OCI-LY7 (cell line): ENCODE data around the gene MSH3. TPM values are rescaled to one million over a fixed set of nuclear protein-coding genes. Genes with fewer than 3 reads are reported as not detected.

Experiments used
- BruUV-seq: library from RNA; stranded (reverse); fragments of 400-500 nt; replicated peaks from 2 replicates; lab custom pipeline; 2021; lab: Mats Ljungman, UMichigan
- CTCF ChIA-PET: fragments of 300-600 bp; sonication (Branson Sonifier 250); formaldehyde crosslinking; loops from one replicate; lab custom pipeline; 2022; ENCODE audit warnings: antibody characterized with exemption; ENCODE audit not compliant: unreplicated experiment; lab: Charles Lee
- POLR2A ChIA-PET: fragments of 300-600 bp; sonication (Branson Sonifier 250); formaldehyde crosslinking; loops from one replicate; lab custom pipeline; 2022; ENCODE audit warnings: antibody characterized with exemption; lab: Charles Lee
- DNase-seq: peaks from one replicate; pipeline ENCODE4 v3.0.0-alpha.2; 2015; ENCODE audit warnings: low spot score
- H2AFZ ChIP-seq: fragments of 200-600 bp; sonication (generic), shearing (Covaris generic); 2 replicates; pipeline ENCODE4 v1.6.1; 2014; ENCODE audit warnings: mild to moderate bottlenecking, antibody characterized with exemption, low read length, moderate library complexity
- H3K27ac ChIP-seq: fragments of 200-600 bp; sonication (generic); 2 replicates; pipeline ENCODE4 v1.5.1; 2014; ENCODE audit warnings: mixed run types, low read depth, mild to moderate bottlenecking, moderate library complexity, low read length, inconsistent platforms; ENCODE audit not compliant: poor library complexity, severe bottlenecking
- H3K36me3 ChIP-seq: fragments of 200-600 bp; sonication (generic); 2 replicates; pipeline ENCODE4 v1.6.1; 2014; ENCODE audit warnings: mild to moderate bottlenecking, antibody characterized with exemption, low read length, moderate library complexity, mixed read lengths; ENCODE audit not compliant: insufficient read depth
- H3K4me1 ChIP-seq: fragments of 200-600 bp; sonication (generic); 2 replicates; pipeline ENCODE4 v1.5.1; 2014; ENCODE audit warnings: mild to moderate bottlenecking, low read length; ENCODE audit not compliant: insufficient read depth, poor library complexity, severe bottlenecking
- H3K4me2 ChIP-seq: fragments of 200-600 bp; sonication (generic); 2 replicates; pipeline ENCODE4 v1.6.1; 2014; ENCODE audit warnings: mild to moderate bottlenecking, low read length
- H3K4me3 ChIP-seq: fragments of 200-600 bp; sonication (generic); 2 replicates; pipeline ENCODE4 v1.5.1; 2014; ENCODE audit warnings: mild to moderate bottlenecking, low read depth, low read length; ENCODE audit not compliant: poor library complexity, severe bottlenecking
- H3K79me2 ChIP-seq: fragments of 200-600 bp; sonication (generic); 2 replicates; pipeline ENCODE4 v1.6.1; 2016; ENCODE audit warnings: low read depth, mild to moderate bottlenecking, low read length, moderate library complexity, mixed read lengths; ENCODE audit not compliant: insufficient read depth
- H3K9me2 ChIP-seq: fragments of 200-600 bp; sonication (generic); 2 replicates; pipeline ENCODE4 v1.6.1; 2016; ENCODE audit warnings: mild to moderate bottlenecking, low read length, mixed read lengths; ENCODE audit not compliant: insufficient read depth
- H3K9me3 ChIP-seq: fragments of 200-600 bp; sonication (generic); 2 replicates; pipeline ENCODE4 v1.6.1; 2014; ENCODE audit warnings: mild to moderate bottlenecking, mixed run types, low read length, mixed read lengths
- H4K20me1 ChIP-seq: fragments of 200-600 bp; sonication (generic); 2 replicates; pipeline ENCODE4 v1.6.1; 2014; ENCODE audit warnings: mild to moderate bottlenecking, antibody characterized with exemption, low read length, moderate library complexity, mixed read lengths; ENCODE audit not compliant: insufficient read depth
- CTCF ChIP-seq: fragments of 200-600 bp; sonication (generic); conservative IDR thresholded peaks from 2 replicates; pipeline ENCODE4 v1.5.1; 2014; ENCODE audit warnings: mild to moderate bottlenecking, antibody characterized with exemption, low read length, moderate library complexity, mixed read lengths
- EZH2phosphoT487 ChIP-seq: fragments of 200-600 bp; sonication (generic); IDR thresholded peaks from 2 replicates; pipeline ENCODE4 v1.6.1; 2018; ENCODE audit warnings: low read depth, borderline replicate concordance, mild to moderate bottlenecking, mixed run types, antibody characterized with exemption, low read length, moderate library complexity, mixed read lengths
- intact Hi-C: fragments of 100-400 bp; cut with micrococcal nuclease; formaldehyde crosslinking; loops from one replicate; pipeline ENCODE4 v1.10.0; 2022; ENCODE audit not compliant: unreplicated experiment
- total RNA-seq, 2 experiments: library from RNA; depleted of rRNA in 1 of 2; stranded (reverse); fragments of >200 nt in 1 of 2; shearing (Covaris generic) in 1 of 2; gene quantifications; 2 replicates each; pipeline ENCODE4 v1.2.3, GENCODE V29; 2014 to 2022

MSH3 gene
- total RNA-seq, 2 experiments from 2014 or later = 15.4 to 28.3 TPM

- CTCF ChIA-PET = no interaction called here
- Histone ChIP-seq H4K20me1 (no peaks in the 10 kb centered on the region), H3K79me2 (no peaks in the 10 kb centered on the region), H3K4me1 (no peaks in the 10 kb centered on the region), H3K9me2 (no peaks in the 10 kb centered on the region), H2AFZ (no peak overlapping the region), H3K4me2 (no peak overlapping the region), H3K4me3 (no peak overlapping the region), H3K9me3 (no peaks in the 10 kb centered on the region), H3K36me3 (peaks cover 27% of the 10 kb centered on the region), H3K27ac (no peak overlapping the region)
- POLR2A ChIA-PET = interaction anchor here (0.6 kb wide), 1 partner anchor 10 kb away, joined by 3 read pairs; no protein-coding TSS in a partner anchor
- BruUV-seq = no TSS peak
- TF ChIP-seq EZH2phosphoT487 = no peak
- TF ChIP-seq CTCF = no peak
- no peak for DNase-seq
- intact Hi-C loops = no loop called here
Observed at GRCh38 chr5:80763211-80763610, 108.8 kb downstream of the MSH3 start.

GRCh38 chr5:80763873-80764647 is 109.6 kb downstream of the MSH3 start:
- Histone ChIP-seq H3K36me3 (peaks cover 34% of the 10 kb centered on the region), H3K4me3 (no peak overlapping the region), H3K9me2 (no peaks in the 10 kb centered on the region), H3K4me2 (no peak overlapping the region), H4K20me1 (no peaks in the 10 kb centered on the region), H3K79me2 (no peaks in the 10 kb centered on the region), H2AFZ (no peak overlapping the region), H3K4me1 (no peaks in the 10 kb centered on the region), H3K9me3 (no peaks in the 10 kb centered on the region), H3K27ac (no peak overlapping the region)
- no peak for TF ChIP-seq CTCF
- TF ChIP-seq EZH2phosphoT487 = no peak
- no peak for DNase-seq
- intact Hi-C loops = no loop called here
- BruUV-seq = no TSS peak
- CTCF ChIA-PET = no interaction called here
- POLR2A ChIA-PET = interaction anchor here (0.6 to 1.2 kb wide), 2 partner anchors 11 to 22 kb away, joined by 3 read pairs; no protein-coding TSS in a partner anchor

GRCh38 chr5:80764786-80765185 is 110.3 kb downstream of the MSH3 start:
- ChIA-PET CTCF (no interaction called here), POLR2A (interaction anchor here (0.6 to 1.3 kb wide), 3 partner anchors 18 to 84 kb away, joined by 3 to 4 read pairs (median 3); no protein-coding TSS in a partner anchor)
- Histone ChIP-seq H3K79me2 (no peaks in the 10 kb centered on the region), H3K27ac (no peak overlapping the region), H2AFZ (no peak overlapping the region), H3K4me2 (no peak overlapping the region), H3K4me3 (no peak overlapping the region), H3K9me2 (no peaks in the 10 kb centered on the region), H4K20me1 (no peaks in the 10 kb centered on the region), H3K4me1 (no peaks in the 10 kb centered on the region), H3K9me3 (no peaks in the 10 kb centered on the region), H3K36me3 (peaks cover 34% of the 10 kb centered on the region)
- no peak for TF ChIP-seq EZH2phosphoT487
- BruUV-seq = no TSS peak
- no peak for DNase-seq
- intact Hi-C loops = no loop called here
